ENCODE measurements around the gene SRSF5. TPM values are rescaled to one million over a fixed set of nuclear protein-coding genes. Genes with fewer than 3 reads are reported as not detected.
"Not testable (repeated sequence)": the region's sequence is repeated elsewhere in the genome, so short reads cannot be mapped to it uniquely, and the experiment has no call there.

The SRSF5 gene
- total RNA-seq = 298 TPM
- long read RNA-seq, transcript SRSF5-201 (8 exons, 1,638 nt) = minor isoform, 5 of 137 reads
- long read RNA-seq, transcript SRSF5-217 (8 exons, 1,500 nt) = major isoform, 26 of 137 reads
- long read RNA-seq, transcript SRSF5-207 (6 exons, 3,044 nt) = minor isoform, 6 of 137 reads
- long read RNA-seq, partial matches to known transcripts = 16 of 137 reads
- long read RNA-seq, other reads (novel, unspliced or antisense) = 76 of 137 reads

GRCh38 chr14:69766984-69767368 is at the start of gene SRSF5:
SRSF5 (plus strand) TSS chr14:69767142; CDS start chr14:69768157, 1,015 bp downstream.
- TF ChIP-seq, protein P1, sequence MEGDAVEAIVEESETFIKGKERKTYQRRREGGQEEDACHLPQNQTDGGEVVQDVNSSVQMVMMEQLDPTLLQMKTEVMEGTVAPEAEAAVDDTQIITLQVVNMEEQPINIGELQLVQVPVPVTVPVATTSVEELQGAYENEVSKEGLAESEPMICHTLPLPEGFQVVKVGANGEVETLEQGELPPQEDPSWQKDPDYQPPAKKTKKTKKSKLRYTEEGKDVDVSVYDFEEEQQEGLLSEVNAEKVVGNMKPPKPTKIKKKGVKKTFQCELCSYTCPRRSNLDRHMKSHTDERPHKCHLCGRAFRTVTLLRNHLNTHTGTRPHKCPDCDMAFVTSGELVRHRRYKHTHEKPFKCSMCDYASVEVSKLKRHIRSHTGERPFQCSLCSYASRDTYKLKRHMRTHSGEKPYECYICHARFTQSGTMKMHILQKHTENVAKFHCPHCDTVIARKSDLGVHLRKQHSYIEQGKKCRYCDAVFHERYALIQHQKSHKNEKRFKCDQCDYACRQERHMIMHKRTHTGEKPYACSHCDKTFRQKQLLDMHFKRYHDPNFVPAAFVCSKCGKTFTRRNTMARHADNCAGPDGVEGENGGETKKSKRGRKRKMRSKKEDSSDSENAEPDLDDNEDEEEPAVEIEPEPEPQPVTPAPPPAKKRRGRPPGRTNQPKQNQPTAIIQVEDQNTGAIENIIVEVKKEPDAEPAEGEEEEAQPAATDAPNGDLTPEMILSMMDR (IDR thresholded peaks at IDR 0.05) = no peak
- Histone ChIP-seq H3K27me3 (ENCODE audit: low read depth) (no peaks in the 10 kb centered on the region), H3K4me1 (peaks cover 45% of the 10 kb centered on the region), H3K9me3 (no peaks in the 10 kb centered on the region), H3K36me3 (peaks cover 41% of the 10 kb centered on the region), H3K27ac (peak within 1 kb of the TSS; percentile 100), H3K4me3 (peak within 1 kb of the TSS; percentile 91)
- peak; percentile 97 to 98 for ATAC-seq
- peak; percentile 98 for DNase-seq
- intact Hi-C loops (cut with DNase I) = no loop called here

DNA sequence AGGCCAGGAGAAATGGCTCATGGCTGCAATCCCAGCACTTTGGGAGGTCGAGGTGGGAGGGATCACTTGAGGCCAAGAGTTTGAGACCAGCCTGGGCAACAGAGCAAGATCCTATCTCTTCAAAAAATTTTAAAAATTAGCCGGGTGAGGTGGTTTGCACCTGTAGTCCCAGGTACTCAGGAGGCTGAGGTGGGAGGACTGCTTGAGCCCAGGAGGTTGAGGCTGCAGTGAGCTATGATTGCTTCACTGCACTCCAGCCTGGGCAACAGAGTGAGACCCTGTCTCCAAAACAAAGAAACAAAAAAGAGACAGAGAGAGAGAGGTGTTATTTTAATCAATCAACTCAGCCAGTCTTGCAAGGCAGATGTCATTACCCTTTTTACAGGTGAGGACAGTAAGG is 48.3 kb upstream of the SRSF5 start:
- peak overlapping the region; percentile 70 for H3K27ac ChIP-seq
- H3K27me3 ChIP-seq (ENCODE audit: low read depth); intact Hi-C loops (cut with DNase I); ATAC-seq; H3K36me3 ChIP-seq; H3K4me3 ChIP-seq; H3K9me3 ChIP-seq; DNase-seq: not testable (repeated sequence)
- peaks cover 65% of the 10 kb centered on the region for H3K4me1 ChIP-seq

DNA sequence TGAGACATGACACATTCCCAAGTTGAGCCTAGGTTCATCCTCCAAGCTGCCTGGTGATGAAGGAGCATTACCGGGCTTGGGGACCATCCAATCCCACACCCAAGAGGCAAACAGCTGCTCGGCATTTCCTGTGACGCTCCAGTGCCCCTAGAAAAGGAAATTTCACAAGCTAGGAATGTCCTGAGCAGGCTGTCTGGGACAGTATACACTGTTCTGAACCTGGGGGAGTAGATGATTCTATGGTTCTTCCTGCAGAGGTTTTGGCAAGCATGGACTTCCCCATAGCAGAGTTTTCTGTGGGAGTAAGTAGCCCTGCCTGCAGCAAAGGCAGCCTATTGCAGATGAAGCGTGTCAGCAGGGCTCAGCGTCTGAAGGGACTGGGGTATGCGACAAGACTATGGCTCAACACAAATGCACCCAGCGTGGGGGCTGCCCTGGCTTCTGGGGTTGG is 47.4 kb upstream of the SRSF5 start:
- Histone ChIP-seq H3K27ac (peak overlapping the region; percentile 70), H3K36me3 (no peaks in the 10 kb centered on the region), H3K9me3 (no peaks in the 10 kb centered on the region), H3K27me3 (ENCODE audit: low read depth) (no peaks in the 10 kb centered on the region), H3K4me3 (no peak overlapping the region), H3K4me1 (peaks cover 56% of the 10 kb centered on the region)
- ATAC-seq (peak; percentile 83 to 85), DNase-seq (peak; percentile 59)
- intact Hi-C loops (cut with DNase I) = no loop called here
- TF ChIP-seq, protein P1 (IDR thresholded peaks at IDR 0.05) = no peak

DNA sequence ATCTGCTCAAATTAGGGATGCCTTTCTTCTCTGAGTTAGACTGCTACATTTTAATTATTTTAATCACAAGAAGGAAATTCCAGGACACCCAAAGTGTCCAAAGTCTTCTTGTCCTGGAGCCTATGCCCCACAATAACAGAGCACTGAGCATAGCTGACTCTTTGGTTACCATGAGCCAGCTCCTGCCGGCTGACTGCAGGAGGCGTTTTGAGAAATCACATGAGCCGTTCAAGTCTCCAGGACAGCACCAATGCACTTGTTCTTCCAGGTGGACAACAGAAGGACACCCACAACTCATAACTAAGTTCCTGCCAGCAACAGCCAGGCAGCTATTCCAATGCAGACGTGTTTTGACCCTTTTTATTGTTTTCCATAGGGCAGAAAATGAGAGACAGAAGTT is 46.0 kb upstream of the SRSF5 start:
- Histone ChIP-seq H3K36me3 (no peaks in the 10 kb centered on the region), H3K9me3 (no peaks in the 10 kb centered on the region), H3K27me3 (ENCODE audit: low read depth) (no peaks in the 10 kb centered on the region), H3K4me1 (peaks cover 46% of the 10 kb centered on the region), H3K27ac (peak overlapping the region; percentile 28), H3K4me3 (no peak overlapping the region)
- no peak for DNase-seq
- intact Hi-C loops (cut with DNase I) = no loop called here
- no peak for ATAC-seq
- TF ChIP-seq, protein P1 (IDR thresholded peaks at IDR 0.05) = no peak

DNA sequence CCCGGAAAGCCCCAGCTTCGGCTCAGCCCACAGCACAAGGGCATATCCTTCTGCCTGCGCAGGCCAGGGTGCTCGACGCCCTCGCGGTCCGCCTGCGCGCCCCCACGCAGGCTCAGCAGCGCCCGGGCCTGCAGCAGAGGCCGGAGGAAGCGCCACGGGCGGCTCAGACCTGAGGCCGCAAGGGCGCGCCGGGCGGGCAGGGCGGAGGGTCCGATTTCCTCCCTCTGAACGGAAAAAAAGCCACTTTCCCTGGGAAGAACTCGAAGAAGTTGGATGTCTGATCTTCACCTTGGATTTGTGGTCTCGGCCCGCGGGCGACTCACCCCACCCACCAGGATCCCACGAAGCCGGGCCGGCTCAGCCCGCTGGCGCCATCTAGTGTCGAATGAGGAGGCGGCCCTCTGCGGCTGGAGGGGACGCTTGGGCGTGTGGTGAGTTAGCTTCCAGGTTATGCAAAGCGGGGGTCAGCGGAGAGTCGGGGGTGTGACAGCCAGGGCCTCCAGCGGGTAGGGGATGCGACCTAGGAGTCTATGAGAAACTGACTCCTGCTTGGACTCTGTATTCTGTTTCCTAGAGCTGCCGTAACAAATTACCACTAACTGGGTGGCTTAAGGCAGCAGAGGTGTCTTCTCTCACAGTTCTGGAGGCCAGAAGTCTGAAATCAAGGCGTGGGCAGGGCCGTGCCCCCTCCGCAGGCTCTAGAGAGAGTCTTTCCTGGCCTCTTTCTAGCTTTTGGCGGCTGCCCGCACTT is 40.0 kb upstream of the SRSF5 start:
- intact Hi-C loops (cut with DNase I) = loop anchor here (5.0 kb wide), 1 partner anchor 125 kb away; no protein-coding TSS in a partner anchor
- ATAC-seq (peak; percentile 96), DNase-seq (peak; percentile 90)
- Histone ChIP-seq H3K9me3 (no peaks in the 10 kb centered on the region), H3K4me1 (peaks cover 35% of the 10 kb centered on the region), H3K27me3 (ENCODE audit: low read depth) (no peaks in the 10 kb centered on the region), H3K27ac (peak overlapping the region; percentile 78), H3K36me3 (no peaks in the 10 kb centered on the region), H3K4me3 (peak overlapping the region; percentile 56)
- TF ChIP-seq, protein P1 (IDR thresholded peaks at IDR 0.05) = peak; percentile 99

DNA sequence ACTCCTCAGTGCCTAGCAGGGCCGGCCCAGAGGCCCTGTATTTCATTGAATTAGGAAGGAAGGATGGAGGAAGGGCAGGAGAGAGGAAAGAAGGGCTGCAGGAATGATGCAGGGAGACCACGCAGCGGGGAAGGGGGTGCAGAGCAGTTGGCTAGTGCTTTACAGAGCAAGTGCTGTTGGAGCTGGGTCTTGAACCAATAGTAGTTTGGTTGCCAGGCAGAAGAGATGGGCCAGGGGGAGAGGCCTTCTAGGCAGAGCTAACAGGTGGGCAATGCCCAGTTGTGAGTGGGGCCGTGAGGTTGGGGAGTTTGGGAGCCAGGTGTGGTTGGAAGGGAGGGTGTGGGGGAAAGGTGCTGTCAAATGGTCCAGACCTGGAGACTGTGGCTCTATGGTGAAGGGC is 39.1 kb upstream of the SRSF5 start:
- no peak for DNase-seq
- no peaks in the 10 kb centered on the region for H3K9me3 ChIP-seq
- no peaks in the 10 kb centered on the region for H3K36me3 ChIP-seq
- peaks cover 35% of the 10 kb centered on the region for H3K4me1 ChIP-seq
- no peak for ATAC-seq
- TF ChIP-seq, protein P1 (IDR thresholded peaks at IDR 0.05) = no peak
- H3K27me3 ChIP-seq (ENCODE audit: low read depth) = no peaks in the 10 kb centered on the region
- peak overlapping the region; percentile 78 for H3K27ac ChIP-seq
- no peak overlapping the region for H3K4me3 ChIP-seq
- intact Hi-C loops (cut with DNase I) = loop anchor here (5.0 kb wide), 1 partner anchor 126 kb away; no protein-coding TSS in a partner anchor

DNA sequence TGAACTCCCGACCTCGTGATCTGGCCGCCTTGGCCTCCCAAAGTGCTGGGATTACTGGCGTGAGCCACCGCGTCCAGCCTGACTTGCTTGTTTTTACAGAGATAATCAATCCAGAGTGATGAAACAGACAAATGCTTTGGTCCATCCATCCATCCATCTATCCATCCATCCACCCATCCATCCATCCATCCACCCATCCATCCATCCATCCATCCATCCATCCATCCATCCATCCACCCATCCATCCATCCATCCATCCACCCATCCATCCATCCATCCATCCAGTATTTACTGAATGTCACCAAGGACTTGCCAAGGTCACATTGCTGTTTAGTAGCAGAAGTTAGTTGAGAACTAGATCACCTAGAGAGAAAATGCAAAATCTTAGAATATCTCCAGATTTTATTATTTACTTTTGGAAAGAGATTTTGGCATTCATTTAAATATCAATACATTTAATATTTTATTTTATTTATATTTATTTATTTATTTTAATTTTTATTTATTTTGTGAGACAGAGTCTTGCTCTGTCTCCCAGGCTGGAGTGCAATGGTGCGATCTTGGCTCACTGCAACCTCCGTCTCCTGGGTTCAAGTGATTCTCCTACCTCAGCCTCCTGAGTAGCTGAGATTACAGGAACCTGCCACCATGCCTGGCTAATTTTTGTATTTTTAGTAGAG is 34.9 kb upstream of the SRSF5 start:
- H3K4me3 ChIP-seq; DNase-seq; H3K27ac ChIP-seq; intact Hi-C loops (cut with DNase I); H3K36me3 ChIP-seq; H3K9me3 ChIP-seq; ATAC-seq; H3K27me3 ChIP-seq (ENCODE audit: low read depth): not testable (repeated sequence)
- H3K4me1 ChIP-seq = peaks cover 21% of the 10 kb centered on the region

GRCh38 chr14:69736405-69736804 is 30.5 kb upstream of the SRSF5 start:
- ATAC-seq; H3K4me3 ChIP-seq; intact Hi-C loops (cut with DNase I): not testable (repeated sequence)

More at GRCh38 chr14:69736405-69736804, 30.5 kb upstream of the SRSF5 start:
- H3K27me3 ChIP-seq (ENCODE audit: low read depth); H3K4me1 ChIP-seq; DNase-seq; H3K36me3 ChIP-seq; H3K9me3 ChIP-seq; H3K27ac ChIP-seq: not testable (repeated sequence)
